Nephron (organoid): ENCODE data around the gene OXT.

Experiments
- H3K27ac Mint-ChIP-seq, 3 experiments: 2 replicates each; pipeline ENCODE4 v1.8.0; 2020; ENCODE audit warnings: mixed read lengths in 3 of 3, mild to moderate bottlenecking in 2 of 3, moderate library complexity in 1 of 3
- H3K27me3 Mint-ChIP-seq: 2 replicates; pipeline ENCODE4 v1.8.0; 2021; ENCODE audit warnings: low read depth, mild to moderate bottlenecking, moderate library complexity, mixed read lengths
- H3K36me3 Mint-ChIP-seq: 2 replicates; pipeline ENCODE4 v1.8.0; 2020; ENCODE audit warnings: low read depth, mixed read lengths
- H3K4me1 Mint-ChIP-seq: 2 replicates; pipeline ENCODE4 v1.8.0; 2020; ENCODE audit warnings: mixed read lengths
- H3K4me3 Mint-ChIP-seq, 3 experiments: 2 replicates each; pipeline ENCODE4 v1.8.0; 2020; ENCODE audit warnings: mild to moderate bottlenecking in 3 of 3, mixed read lengths in 3 of 3, moderate library complexity in 2 of 3
- H3K9me3 Mint-ChIP-seq: 2 replicates; pipeline ENCODE4 v1.8.0; 2020; ENCODE audit warnings: mixed read lengths
- TF ChIP-seq, protein P1 (sequence below), 3 experiments: fragments of 200-600 bp; sonication (generic); IDR thresholded peaks; one replicate each; pipeline ENCODE4 v1.5.0; 2021; ENCODE audit warnings: antibody characterized with exemption in 3 of 3; ENCODE audit not compliant: unreplicated experiment in 3 of 3

The OXT gene

DNA sequence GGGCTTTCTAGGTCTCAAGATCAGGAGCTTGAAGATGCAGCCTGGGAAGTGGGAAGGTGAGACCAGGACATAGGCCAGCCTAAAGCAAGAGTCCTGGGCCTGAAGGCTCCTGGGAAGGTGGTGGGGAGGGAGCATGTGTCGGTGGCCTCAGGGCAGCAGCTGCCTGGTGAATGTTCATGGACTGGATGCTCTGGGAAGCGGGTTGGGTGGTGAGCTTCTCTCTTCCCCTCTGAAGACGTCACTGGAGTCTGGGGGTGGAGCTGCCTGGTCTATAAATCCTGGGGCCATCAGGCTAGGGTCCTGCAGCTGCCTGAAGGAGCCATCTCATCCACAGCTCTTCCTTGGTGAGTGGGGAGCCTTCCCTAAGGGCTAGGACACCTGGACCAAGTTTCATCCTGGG is 28.1 kb upstream of the OXT start, which contains the start of gene GNRH2:
GNRH2 (plus strand) TSS at position 301 of the 400 bp plus-strand sequence. CDS start 793 bp downstream, outside the sequence.
- H3K36me3 Mint-ChIP-seq: peaks cover 31% of the 10 kb centered on the region
- peak within 1 kb of the TSS; percentile 81 to 88 (median 81) for H3K4me3 Mint-ChIP-seq
- peak within 1 kb of the TSS; percentile 94 to 98 (median 98) for H3K27ac Mint-ChIP-seq
- no peaks in the 10 kb centered on the region for H3K27me3 Mint-ChIP-seq
- TF ChIP-seq, protein P1, sequence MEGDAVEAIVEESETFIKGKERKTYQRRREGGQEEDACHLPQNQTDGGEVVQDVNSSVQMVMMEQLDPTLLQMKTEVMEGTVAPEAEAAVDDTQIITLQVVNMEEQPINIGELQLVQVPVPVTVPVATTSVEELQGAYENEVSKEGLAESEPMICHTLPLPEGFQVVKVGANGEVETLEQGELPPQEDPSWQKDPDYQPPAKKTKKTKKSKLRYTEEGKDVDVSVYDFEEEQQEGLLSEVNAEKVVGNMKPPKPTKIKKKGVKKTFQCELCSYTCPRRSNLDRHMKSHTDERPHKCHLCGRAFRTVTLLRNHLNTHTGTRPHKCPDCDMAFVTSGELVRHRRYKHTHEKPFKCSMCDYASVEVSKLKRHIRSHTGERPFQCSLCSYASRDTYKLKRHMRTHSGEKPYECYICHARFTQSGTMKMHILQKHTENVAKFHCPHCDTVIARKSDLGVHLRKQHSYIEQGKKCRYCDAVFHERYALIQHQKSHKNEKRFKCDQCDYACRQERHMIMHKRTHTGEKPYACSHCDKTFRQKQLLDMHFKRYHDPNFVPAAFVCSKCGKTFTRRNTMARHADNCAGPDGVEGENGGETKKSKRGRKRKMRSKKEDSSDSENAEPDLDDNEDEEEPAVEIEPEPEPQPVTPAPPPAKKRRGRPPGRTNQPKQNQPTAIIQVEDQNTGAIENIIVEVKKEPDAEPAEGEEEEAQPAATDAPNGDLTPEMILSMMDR (IDR thresholded peaks at IDR 0.05; ENCODE audit: unreplicated experiment in 3 of 3): no peak
- no peaks in the 10 kb centered on the region for H3K9me3 Mint-ChIP-seq
- peaks cover 32% of the 10 kb centered on the region for H3K4me1 Mint-ChIP-seq

DNA sequence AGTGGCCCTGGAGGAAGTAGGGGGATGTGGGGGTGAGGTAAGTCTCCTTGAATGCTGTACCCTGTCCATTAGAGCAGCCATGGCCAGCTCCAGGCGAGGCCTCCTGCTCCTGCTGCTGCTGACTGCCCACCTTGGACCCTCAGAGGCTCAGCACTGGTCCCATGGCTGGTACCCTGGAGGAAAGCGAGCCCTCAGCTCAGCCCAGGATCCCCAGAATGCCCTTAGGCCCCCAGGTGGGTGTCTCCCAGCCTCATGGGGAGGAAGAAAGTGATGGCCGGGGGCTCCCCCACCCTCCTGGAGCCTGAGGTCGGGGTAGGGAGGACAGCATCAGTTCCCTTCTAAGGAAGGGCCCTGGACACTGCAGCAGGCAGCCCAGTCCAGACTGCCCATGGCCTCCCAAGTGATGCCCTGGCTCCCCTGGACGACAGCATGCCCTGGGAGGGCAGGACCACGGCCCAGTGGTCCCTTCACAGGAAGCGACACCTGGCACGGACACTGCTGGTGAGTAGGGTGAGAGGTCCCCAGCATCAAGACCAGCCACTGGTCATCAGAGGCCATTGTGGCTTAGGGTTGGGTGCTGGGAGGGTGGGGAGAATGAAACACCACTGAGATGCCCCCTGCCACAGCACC is 27.0 kb upstream of the OXT start:
- H3K36me3 Mint-ChIP-seq: peaks cover 32% of the 10 kb centered on the region
- H3K4me1 Mint-ChIP-seq: peaks cover 32% of the 10 kb centered on the region
- H3K27ac Mint-ChIP-seq: peak overlapping the region in 2 of 3 experiments; percentile 90 to 96
- TF ChIP-seq, protein P1 (IDR thresholded peaks at IDR 0.05; ENCODE audit: unreplicated experiment in 3 of 3): no peak
- peak overlapping the region; percentile 82 to 92 (median 89) for H3K4me3 Mint-ChIP-seq
- no peaks in the 10 kb centered on the region for H3K9me3 Mint-ChIP-seq
- no peaks in the 10 kb centered on the region for H3K27me3 Mint-ChIP-seq

DNA sequence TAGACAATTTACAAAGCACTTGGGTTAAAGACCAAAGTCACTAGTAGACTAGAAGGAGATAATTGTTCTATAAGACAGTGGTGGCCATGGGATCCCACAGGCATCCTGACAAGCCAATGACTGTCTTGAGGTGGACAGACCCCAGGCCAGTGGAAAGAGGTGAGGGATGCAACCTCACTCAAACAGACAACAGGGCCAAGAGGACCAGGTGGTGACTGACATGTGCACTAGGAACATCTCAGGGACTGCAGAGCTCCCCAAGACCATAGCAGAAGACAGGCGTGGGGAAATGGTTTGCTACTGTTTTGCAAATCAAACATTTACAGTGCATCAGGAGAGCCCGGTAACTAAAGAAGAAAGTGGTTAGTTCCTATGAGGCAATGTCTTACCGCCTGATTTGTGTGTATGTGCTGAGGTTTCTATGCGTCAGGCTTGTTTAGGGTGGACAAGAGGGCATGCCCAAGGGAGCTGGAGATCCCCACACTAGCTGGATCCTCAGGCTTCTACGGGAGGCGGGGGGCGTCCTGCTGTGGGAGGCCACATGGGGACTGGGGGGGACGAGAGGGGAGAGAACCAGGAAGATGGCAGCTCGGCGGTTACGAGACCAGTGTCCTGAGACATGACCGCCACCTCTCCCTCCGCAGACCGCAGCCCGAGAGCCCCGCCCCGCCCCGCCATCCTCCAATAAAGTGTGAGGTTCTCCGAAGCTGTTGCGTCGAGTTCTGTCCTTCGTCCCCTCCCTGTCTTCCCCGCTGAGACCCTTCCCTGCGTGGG is 26.2 kb upstream of the OXT start:
- H3K27me3 Mint-ChIP-seq: no peaks in the 10 kb centered on the region
- peaks cover 32% of the 10 kb centered on the region for H3K36me3 Mint-ChIP-seq
- no peaks in the 10 kb centered on the region for H3K9me3 Mint-ChIP-seq

DNA sequence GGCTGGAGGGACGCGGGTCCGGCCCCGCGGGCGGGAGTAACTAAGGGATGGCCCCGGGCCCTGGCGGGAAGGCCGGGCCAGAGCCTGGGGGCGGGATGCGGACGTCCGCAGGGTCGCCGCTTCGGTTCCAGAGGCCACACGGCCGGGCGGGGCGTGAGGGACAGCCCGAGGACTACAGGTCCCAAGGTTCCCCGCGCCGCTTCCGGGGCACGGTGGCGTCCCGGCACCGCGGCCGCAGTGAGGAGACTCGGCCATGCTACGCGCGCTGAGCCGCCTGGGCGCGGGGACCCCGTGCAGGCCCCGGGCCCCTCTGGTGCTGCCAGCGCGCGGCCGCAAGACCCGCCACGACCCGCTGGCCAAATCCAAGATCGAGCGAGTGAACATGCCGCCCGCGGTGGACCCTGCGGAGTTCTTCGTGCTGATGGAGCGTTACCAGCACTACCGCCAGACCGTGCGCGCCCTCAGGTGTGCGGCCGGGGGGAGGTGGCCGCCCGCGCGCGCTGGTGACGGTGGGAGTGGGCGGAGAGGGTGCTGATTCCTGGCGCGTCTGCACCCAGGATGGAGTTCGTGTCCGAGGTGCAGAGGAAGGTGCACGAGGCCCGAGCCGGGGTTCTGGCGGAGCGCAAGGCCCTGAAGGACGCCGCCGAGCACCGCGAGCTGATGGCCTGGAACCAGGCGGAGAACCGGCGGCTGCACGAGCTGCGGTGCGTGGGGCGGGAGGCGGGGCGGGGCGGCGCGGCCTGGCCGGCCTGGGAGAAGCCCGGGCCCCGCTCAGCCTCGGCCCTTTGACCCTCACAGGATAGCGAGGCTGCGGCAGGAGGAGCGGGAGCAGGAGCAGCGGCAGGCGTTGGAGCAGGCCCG is 25.4 kb upstream of the OXT start, which contains the start of gene MRPS26:
MRPS26 (plus strand) TSS at position 237 of the 861 bp plus-strand sequence; CDS start at position 254, 17 bp downstream.
- Mint-ChIP-seq H3K9me3 (no peaks in the 10 kb centered on the region), H3K36me3 (peaks cover 34% of the 10 kb centered on the region), H3K27me3 (no peaks in the 10 kb centered on the region), H3K4me1 (peaks cover 32% of the 10 kb centered on the region), H3K4me3 (peak within 1 kb of the TSS; percentile 82 to 92 (median 92)), H3K27ac (peak within 1 kb of the TSS; percentile 90 to 96 (median 96))
- TF ChIP-seq, protein P1 (IDR thresholded peaks at IDR 0.05; ENCODE audit: unreplicated experiment in 3 of 3): no peak

More for the DNA sequence above, 26.2 kb upstream of the OXT start:
- peak overlapping the region; percentile 82 to 92 (median 89) for H3K4me3 Mint-ChIP-seq
- H3K27ac Mint-ChIP-seq: peak overlapping the region; percentile 90 to 96 (median 96)
- peaks cover 32% of the 10 kb centered on the region for H3K4me1 Mint-ChIP-seq
- TF ChIP-seq, protein P1 (IDR thresholded peaks at IDR 0.05; ENCODE audit: unreplicated experiment in 3 of 3): no peak

DNA sequence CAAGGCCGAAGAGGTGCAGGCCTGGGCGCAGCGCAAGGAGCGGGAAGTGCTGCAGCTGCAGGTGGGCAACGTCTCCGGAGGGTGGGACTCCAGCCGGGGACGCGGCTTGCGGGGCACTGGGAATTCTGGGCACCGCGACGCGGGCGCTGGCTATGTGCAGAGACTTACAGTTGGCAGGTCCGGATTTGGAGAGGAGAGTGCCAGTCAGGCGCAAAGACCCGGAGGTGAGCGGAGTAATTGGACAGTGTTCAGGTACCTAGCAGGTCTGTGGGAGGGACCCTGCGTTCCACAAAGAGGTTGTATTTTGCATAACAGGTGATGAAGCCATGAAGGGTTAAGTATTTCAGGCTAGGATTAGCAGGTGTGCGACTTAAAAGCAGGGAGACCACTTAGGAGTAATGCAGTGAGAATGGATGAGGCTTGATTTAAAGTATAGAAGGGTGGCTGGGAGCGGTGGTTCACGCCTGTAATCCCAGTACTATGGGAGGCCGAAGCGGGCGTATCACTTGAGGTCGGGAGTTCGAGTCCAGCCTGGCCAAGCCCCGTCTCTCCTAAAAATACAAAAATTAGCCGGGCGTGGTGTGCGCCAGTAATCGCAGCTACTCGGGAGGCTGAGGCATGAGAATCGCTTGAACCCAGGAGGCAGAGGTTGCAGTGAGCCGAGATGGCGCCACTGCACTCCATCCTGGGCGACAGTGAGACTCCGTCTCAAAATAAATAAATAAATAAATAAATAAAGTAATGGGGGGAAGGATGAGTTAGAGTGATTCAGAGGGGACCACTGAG is 24.6 kb upstream of the OXT start:
- TF ChIP-seq, protein P1 (IDR thresholded peaks at IDR 0.05; ENCODE audit: unreplicated experiment in 3 of 3): no peak
- peaks cover 28% of the 10 kb centered on the region for H3K36me3 Mint-ChIP-seq
- peak overlapping the region; percentile 82 to 92 (median 92) for H3K4me3 Mint-ChIP-seq
- H3K27me3 Mint-ChIP-seq: no peaks in the 10 kb centered on the region
- no peaks in the 10 kb centered on the region for H3K9me3 Mint-ChIP-seq
- peaks cover 26% of the 10 kb centered on the region for H3K4me1 Mint-ChIP-seq
- peak overlapping the region in 2 of 3 experiments; percentile 54 to 81 for H3K27ac Mint-ChIP-seq
